ENCODE results near the gene CROCC2.

The CROCC2 gene

DNA sequence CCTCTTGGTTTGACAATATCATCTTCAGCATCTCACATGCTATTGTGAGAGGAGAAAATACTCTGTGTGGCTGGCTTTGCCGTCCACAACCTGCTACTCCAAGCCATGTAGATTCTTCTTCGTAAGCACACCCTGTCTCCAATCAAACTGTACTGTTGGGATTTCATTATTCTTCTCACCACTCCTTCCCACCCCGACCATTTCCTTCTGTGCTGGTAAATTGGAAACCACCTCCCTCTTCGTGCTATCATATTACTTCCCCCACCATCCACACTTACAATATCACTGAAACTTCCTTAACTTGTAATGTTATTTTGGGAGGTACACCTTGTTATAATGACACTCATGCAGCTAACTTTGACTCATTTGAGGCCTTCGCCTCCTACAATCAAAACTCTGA is 40.7 kb upstream of the CROCC2 start:
- peak in 1 of 3 donors; percentile 50 for DNase-seq
- H3K27ac ChIP-seq (ENCODE audit: insufficient read depth in 1 of 2, low read depth in 1 of 2, low read length in 2 of 2, poor library complexity in 1 of 2, severe bottlenecking in 2 of 2), result no peak overlapping the region
- 100% methylated on average over 3 of the region's 5 CpGs for WGBS (ENCODE audit: insufficient coverage)
- no peaks in the 10 kb centered on the region for H3K4me1 ChIP-seq (ENCODE audit: control extremely low read depth in 1 of 4, control insufficient read depth in 4 of 4, insufficient read depth in 4 of 4, low read length in 3 of 4)
- no peaks in the 10 kb centered on the region for H3K9me3 ChIP-seq (ENCODE audit: control extremely low read depth in 1 of 5, control insufficient read depth in 4 of 5, insufficient read depth in 2 of 5, low read depth in 1 of 5, low read length in 4 of 5)
- peaks cover 0 to 4% (median 0%) of the 10 kb centered on the region in 5 experiments for H3K27me3 ChIP-seq (replicated peaks in 2 of 5; ENCODE audit: control insufficient read depth in 4 of 5, insufficient read depth in 5 of 5, low read length in 4 of 5)
- no peak overlapping the region for H3K4me3 ChIP-seq (ENCODE audit: control insufficient read depth in 1 of 7, extremely low read depth in 1 of 7, insufficient read depth in 4 of 7, low read depth in 2 of 7, low read length in 6 of 7)
- ChIA-PET CTCF (no interaction called here), POLR2A (no interaction called here)
- no peaks in the 10 kb centered on the region for H3K36me3 ChIP-seq (ENCODE audit: control insufficient read depth in 4 of 4, insufficient read depth in 4 of 4, low read length in 3 of 4)

DNA sequence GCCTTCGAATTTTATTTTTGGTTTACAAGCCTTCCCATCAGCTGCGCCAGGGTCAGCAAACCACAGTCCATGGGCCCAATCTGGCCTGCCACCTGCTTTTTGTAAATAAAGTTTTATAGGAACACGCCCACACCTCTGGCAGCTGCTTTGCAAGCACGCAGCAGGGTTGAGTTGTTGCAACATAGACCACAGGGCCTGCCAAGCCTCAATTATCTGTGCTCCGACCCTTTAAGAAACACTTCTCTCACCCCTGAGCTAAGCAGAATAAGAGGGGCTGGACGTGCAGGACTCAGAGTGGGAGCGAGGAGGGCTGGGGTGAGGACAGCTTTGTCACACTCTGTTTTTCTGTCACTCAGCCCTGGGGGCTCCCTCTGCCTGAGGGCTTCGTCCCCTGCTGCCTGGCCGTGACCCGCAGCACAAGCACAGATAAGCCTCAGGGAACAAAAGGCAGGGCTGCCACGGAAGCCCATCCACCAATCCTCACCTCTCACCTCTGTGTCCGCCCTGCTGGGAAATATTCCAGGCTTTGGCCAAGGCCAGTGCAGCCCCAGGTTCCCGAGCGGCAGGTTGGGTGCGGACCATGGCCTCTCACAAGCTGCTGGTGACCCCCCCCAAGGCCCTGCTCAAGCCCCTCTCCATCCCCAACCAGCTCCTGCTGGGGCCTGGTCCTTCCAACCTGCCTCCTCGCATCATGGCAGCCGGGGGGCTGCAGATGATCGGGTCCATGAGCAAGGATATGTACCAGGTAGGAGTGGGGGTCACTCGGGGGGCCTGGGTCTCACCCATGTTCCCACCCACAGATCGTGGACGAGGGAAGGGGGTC is 37.6 kb upstream of the CROCC2 start, which contains the start of gene AGXT:
AGXT (plus strand) TSS at position 539 of the 823 bp plus-strand sequence; CDS start at position 581, 42 bp downstream.
- no peaks in the 10 kb centered on the region for H3K9me3 ChIP-seq (ENCODE audit: control extremely low read depth in 1 of 5, control insufficient read depth in 4 of 5, insufficient read depth in 2 of 5, low read depth in 1 of 5, low read length in 4 of 5)
- H3K27me3 ChIP-seq (replicated peaks in 2 of 5; ENCODE audit: control insufficient read depth in 4 of 5, insufficient read depth in 5 of 5, low read length in 4 of 5), result peaks cover 0 to 4% (median 0%) of the 10 kb centered on the region in 5 experiments
- DNase-seq, result no peak
- no peaks in the 10 kb centered on the region for H3K4me1 ChIP-seq (ENCODE audit: control extremely low read depth in 1 of 4, control insufficient read depth in 4 of 4, insufficient read depth in 4 of 4, low read length in 3 of 4)
- no peaks in the 10 kb centered on the region for H3K36me3 ChIP-seq (ENCODE audit: control insufficient read depth in 4 of 4, insufficient read depth in 4 of 4, low read length in 3 of 4)
- ChIA-PET CTCF (no interaction called here), POLR2A (interaction anchor here (0.6 kb wide), 1 partner anchor 441 kb away, joined by 3 read pairs; no protein-coding TSS in a partner anchor)
- no peak within 1 kb of the TSS for H3K4me3 ChIP-seq (ENCODE audit: control insufficient read depth in 1 of 7, extremely low read depth in 1 of 7, insufficient read depth in 4 of 7, low read depth in 2 of 7, low read length in 6 of 7)
- whole genome bisulfite sequencing (ENCODE audit: insufficient coverage), result 92% methylated on average over 9 of the region's 21 CpGs
- H3K27ac ChIP-seq (ENCODE audit: insufficient read depth in 1 of 2, low read depth in 1 of 2, low read length in 2 of 2, poor library complexity in 1 of 2, severe bottlenecking in 2 of 2), result no peak within 1 kb of the TSS

DNA sequence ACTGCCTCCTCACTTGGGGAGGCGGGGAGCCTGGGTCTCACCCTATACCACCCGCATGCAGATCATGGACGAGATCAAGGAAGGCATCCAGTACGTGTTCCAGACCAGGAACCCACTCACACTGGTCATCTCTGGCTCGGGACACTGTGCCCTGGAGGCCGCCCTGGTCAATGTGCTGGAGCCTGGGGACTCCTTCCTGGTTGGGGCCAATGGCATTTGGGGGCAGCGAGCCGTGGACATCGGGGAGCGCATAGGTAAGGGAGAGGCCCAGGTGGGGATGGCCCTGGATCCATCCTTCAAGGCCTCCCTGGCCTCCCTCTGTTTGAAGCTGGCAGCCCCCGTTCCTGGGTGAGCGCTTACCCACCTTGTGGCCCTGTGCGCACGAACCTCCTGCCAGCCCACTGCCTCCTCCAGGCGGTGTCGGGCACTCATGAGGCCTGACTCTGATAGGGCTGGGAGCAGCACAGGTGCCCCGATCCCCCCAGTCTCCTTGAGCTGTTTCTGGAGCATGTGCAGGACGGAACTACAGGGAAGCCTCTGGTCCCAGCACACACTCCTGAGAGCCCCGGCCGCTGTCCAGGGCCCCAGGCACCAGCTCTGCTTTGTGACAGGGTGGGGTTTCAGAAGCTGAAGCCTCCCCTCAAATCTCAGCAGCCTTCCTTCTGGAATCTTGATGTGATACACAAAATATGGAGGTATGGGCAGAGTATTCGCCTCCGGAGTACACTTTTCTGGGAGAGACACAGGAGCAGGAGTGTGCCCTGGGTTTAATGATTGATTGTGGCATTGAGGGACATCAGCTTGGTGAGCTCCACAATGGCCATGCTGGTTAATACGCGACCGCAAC is 36.8 kb upstream of the CROCC2 start:
- no peak overlapping the region for H3K27ac ChIP-seq (ENCODE audit: insufficient read depth in 1 of 2, low read depth in 1 of 2, low read length in 2 of 2, poor library complexity in 1 of 2, severe bottlenecking in 2 of 2)
- H3K27me3 ChIP-seq (replicated peaks in 2 of 5; ENCODE audit: control insufficient read depth in 4 of 5, insufficient read depth in 5 of 5, low read length in 4 of 5), result peaks cover 0 to 3% (median 0%) of the 10 kb centered on the region in 5 experiments
- ChIA-PET POLR2A (interaction anchor here (0.6 kb wide), 1 partner anchor 441 kb away, joined by 3 read pairs; no protein-coding TSS in a partner anchor), CTCF (interaction anchor here (1.0 kb wide), 1 partner anchor 67 kb away, joined by 3 read pairs; no protein-coding TSS in a partner anchor)
- WGBS (ENCODE audit: insufficient coverage), result 95% methylated on average over 20 of the region's 25 CpGs
- H3K9me3 ChIP-seq (ENCODE audit: control extremely low read depth in 1 of 5, control insufficient read depth in 4 of 5, insufficient read depth in 2 of 5, low read depth in 1 of 5, low read length in 4 of 5), result no peaks in the 10 kb centered on the region
- DNase-seq, result no peak
- no peaks in the 10 kb centered on the region for H3K4me1 ChIP-seq (ENCODE audit: control extremely low read depth in 1 of 4, control insufficient read depth in 4 of 4, insufficient read depth in 4 of 4, low read length in 3 of 4)
- H3K4me3 ChIP-seq (ENCODE audit: control insufficient read depth in 1 of 7, extremely low read depth in 1 of 7, insufficient read depth in 4 of 7, low read depth in 2 of 7, low read length in 6 of 7), result no peak overlapping the region
- no peaks in the 10 kb centered on the region for H3K36me3 ChIP-seq (ENCODE audit: control insufficient read depth in 4 of 4, insufficient read depth in 4 of 4, low read length in 3 of 4)

GRCh38 chr2:240869956-240870875 is 35.9 kb upstream of the CROCC2 start:
- Histone ChIP-seq H3K4me1 (ENCODE audit: control extremely low read depth in 1 of 4, control insufficient read depth in 4 of 4, insufficient read depth in 4 of 4, low read length in 3 of 4) (no peaks in the 10 kb centered on the region), H3K27ac (ENCODE audit: insufficient read depth in 1 of 2, low read depth in 1 of 2, low read length in 2 of 2, poor library complexity in 1 of 2, severe bottlenecking in 2 of 2) (no peak overlapping the region), H3K36me3 (ENCODE audit: control insufficient read depth in 4 of 4, insufficient read depth in 4 of 4, low read length in 3 of 4) (no peaks in the 10 kb centered on the region), H3K4me3 (ENCODE audit: control insufficient read depth in 1 of 7, extremely low read depth in 1 of 7, insufficient read depth in 4 of 7, low read depth in 2 of 7, low read length in 6 of 7) (no peak overlapping the region), H3K9me3 (ENCODE audit: control extremely low read depth in 1 of 5, control insufficient read depth in 4 of 5, insufficient read depth in 2 of 5, low read depth in 1 of 5, low read length in 4 of 5) (no peaks in the 10 kb centered on the region), H3K27me3 (replicated peaks in 2 of 5; ENCODE audit: control insufficient read depth in 4 of 5, insufficient read depth in 5 of 5, low read length in 4 of 5) (no peaks in the 10 kb centered on the region)
- CTCF ChIA-PET, result interaction anchor here (1.0 kb wide), 1 partner anchor 68 kb away, joined by 3 read pairs; no protein-coding TSS in a partner anchor
- POLR2A ChIA-PET, result no interaction called here
- 90% methylated on average over 10 of the region's 15 CpGs for WGBS (ENCODE audit: insufficient coverage)
- no peak for DNase-seq

DNA sequence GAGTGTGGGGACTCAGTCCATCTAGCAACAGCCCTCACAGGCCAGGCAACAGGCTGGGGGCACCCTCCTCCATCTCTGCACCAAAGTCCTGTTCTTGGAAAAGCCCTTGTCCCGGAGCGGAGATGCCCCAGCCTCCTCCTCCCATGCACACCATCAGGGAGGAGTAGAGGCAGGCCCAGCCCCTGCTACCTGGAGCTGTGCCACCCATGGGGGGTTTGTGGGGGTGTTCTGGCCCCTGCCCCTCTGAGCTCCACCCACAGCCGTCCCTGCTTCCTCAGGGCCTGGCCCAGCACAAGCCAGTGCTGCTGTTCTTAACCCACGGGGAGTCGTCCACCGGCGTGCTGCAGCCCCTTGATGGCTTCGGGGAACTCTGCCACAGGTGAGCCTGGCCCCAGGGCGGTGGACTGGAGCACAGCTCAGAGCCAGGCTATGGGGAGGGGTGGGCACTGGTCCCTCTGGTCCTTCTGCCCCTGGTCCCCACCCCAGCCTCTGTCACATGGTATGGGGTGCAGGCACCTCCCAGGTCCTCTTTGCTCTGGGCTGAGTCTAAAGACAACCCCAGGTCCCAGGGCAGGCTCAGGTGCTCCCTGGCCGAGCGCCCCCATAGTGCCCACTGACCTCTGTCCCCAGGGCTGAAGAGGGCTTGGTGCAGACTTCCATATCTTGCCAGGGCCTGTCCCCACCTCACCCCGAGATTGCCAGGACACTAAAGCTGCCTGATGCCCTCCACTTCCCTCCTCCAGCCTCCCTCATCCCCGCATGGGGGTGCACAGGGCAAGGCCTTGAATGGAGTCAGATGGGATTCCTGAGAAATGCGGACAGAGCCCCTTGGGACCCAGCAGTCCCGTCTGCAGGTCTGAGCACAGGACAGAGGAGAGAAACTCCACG is 34.8 kb upstream of the CROCC2 start:
- CTCF ChIA-PET, result interaction anchor here (0.6 kb wide), 1 partner anchor 35 kb away, joined by 3 read pairs; no protein-coding TSS in a partner anchor
- POLR2A ChIA-PET, result no interaction called here
- WGBS (ENCODE audit: insufficient coverage), result 98% methylated on average over 13 of the region's 16 CpGs
- Histone ChIP-seq H3K27ac (ENCODE audit: insufficient read depth in 1 of 2, low read depth in 1 of 2, low read length in 2 of 2, poor library complexity in 1 of 2, severe bottlenecking in 2 of 2) (no peak overlapping the region), H3K27me3 (replicated peaks in 2 of 5; ENCODE audit: control insufficient read depth in 4 of 5, insufficient read depth in 5 of 5, low read length in 4 of 5) (no peaks in the 10 kb centered on the region), H3K9me3 (ENCODE audit: control extremely low read depth in 1 of 5, control insufficient read depth in 4 of 5, insufficient read depth in 2 of 5, low read depth in 1 of 5, low read length in 4 of 5) (no peaks in the 10 kb centered on the region), H3K4me1 (ENCODE audit: control extremely low read depth in 1 of 4, control insufficient read depth in 4 of 4, insufficient read depth in 4 of 4, low read length in 3 of 4) (no peaks in the 10 kb centered on the region), H3K4me3 (ENCODE audit: control insufficient read depth in 1 of 7, extremely low read depth in 1 of 7, insufficient read depth in 4 of 7, low read depth in 2 of 7, low read length in 6 of 7) (no peak overlapping the region), H3K36me3 (ENCODE audit: control insufficient read depth in 4 of 4, insufficient read depth in 4 of 4, low read length in 3 of 4) (no peaks in the 10 kb centered on the region)
- DNase-seq, result no peak
